ENCODE measurements around the gene TRIM65.

DNA sequence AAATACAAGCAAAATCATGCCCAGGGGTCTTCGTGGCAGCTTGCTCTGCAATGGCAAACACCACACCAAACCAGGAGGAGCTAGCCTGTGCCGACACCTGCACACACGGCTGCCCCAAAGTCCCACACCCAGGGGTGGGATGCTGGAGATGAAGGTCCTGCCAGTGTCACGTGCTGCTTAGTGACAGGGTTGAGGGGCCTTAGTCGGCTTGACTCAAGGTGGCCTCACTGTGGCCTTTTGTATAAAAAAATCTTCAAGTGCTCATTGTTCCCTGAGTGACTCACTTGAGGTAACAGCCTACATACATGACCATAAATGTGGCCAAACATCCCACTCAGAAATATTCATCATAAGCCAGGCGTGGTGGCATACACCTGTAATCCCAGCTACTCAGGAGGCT, 7.3 kb downstream of the TRIM65 start:
- TF ChIP-seq SUZ12 (IDR thresholded peaks at IDR 0.05; ENCODE audit: extremely low read depth, insufficient read depth, insufficient read length) (no peak), ZNF274 (IDR thresholded peaks at IDR 0.05; ENCODE audit: low read depth, low read length) (no peak), YY1 (IDR thresholded peaks at IDR 0.05; ENCODE audit: insufficient read depth, insufficient read length) (no peak)
